ENCODE data around the gene PYDC2.

The PYDC2 gene

DNA sequence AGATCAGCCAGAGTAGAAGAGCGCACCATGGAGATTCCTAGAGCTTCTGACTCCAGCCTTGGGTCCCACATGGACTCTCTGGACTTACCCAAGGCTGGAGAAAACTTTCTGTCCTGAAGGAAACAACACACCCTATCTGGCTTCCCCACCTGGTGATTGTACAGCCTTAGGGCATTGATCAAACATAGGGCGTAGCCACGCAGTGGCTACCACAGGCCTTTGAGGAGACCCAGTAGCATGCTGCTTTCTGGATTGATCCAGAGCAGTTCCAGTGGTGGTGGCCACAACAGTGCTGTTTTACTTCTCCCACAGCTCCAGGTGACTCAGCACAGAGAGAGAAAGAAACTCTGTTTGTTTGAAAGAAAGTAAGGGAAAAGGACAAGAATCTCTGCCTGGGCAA is 23.5 kb downstream of the PYDC2 start:
- DNase-seq (ENCODE audit: low read depth), result no peak
- H3K4me3 ChIP-seq (ENCODE audit: low read depth, low read length), result no peak overlapping the region
- TF ChIP-seq, protein P1, sequence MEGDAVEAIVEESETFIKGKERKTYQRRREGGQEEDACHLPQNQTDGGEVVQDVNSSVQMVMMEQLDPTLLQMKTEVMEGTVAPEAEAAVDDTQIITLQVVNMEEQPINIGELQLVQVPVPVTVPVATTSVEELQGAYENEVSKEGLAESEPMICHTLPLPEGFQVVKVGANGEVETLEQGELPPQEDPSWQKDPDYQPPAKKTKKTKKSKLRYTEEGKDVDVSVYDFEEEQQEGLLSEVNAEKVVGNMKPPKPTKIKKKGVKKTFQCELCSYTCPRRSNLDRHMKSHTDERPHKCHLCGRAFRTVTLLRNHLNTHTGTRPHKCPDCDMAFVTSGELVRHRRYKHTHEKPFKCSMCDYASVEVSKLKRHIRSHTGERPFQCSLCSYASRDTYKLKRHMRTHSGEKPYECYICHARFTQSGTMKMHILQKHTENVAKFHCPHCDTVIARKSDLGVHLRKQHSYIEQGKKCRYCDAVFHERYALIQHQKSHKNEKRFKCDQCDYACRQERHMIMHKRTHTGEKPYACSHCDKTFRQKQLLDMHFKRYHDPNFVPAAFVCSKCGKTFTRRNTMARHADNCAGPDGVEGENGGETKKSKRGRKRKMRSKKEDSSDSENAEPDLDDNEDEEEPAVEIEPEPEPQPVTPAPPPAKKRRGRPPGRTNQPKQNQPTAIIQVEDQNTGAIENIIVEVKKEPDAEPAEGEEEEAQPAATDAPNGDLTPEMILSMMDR (IDR thresholded peaks at IDR 0.05; ENCODE audit: control insufficient read depth, extremely low read depth, insufficient read depth), result no peak

GRCh38 chr3:191492601-191493000 is 31.6 kb downstream of the PYDC2 start:
- no peak overlapping the region for H3K4me3 ChIP-seq (ENCODE audit: low read depth, low read length)
- TF ChIP-seq, protein P1 (IDR thresholded peaks at IDR 0.05; ENCODE audit: control insufficient read depth, extremely low read depth, insufficient read depth), result no peak
- DNase-seq (ENCODE audit: low read depth), result no peak

DNA sequence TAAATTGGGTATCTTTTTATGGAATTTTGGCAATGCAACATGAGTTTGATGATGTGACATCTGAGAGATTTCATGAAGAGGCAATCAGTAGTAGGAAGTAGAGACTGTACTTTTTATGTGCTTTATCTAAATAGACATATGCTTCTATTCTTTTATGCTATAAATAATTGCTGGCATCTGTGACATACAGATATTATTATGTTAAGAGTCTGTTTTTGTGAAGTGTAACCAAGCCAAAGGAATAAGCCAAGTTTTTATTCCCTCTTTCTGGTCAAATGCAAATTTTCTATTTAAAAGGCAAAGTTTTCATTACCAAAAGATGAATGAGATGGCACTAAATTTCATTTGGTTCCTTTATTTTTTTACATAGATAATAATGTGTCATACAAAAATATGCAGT is 32.4 kb downstream of the PYDC2 start:
- no peak overlapping the region for H3K4me3 ChIP-seq (ENCODE audit: low read depth, low read length)
- TF ChIP-seq, protein P1 (IDR thresholded peaks at IDR 0.05; ENCODE audit: control insufficient read depth, extremely low read depth, insufficient read depth), result no peak
- no peak for DNase-seq (ENCODE audit: low read depth)

DNA sequence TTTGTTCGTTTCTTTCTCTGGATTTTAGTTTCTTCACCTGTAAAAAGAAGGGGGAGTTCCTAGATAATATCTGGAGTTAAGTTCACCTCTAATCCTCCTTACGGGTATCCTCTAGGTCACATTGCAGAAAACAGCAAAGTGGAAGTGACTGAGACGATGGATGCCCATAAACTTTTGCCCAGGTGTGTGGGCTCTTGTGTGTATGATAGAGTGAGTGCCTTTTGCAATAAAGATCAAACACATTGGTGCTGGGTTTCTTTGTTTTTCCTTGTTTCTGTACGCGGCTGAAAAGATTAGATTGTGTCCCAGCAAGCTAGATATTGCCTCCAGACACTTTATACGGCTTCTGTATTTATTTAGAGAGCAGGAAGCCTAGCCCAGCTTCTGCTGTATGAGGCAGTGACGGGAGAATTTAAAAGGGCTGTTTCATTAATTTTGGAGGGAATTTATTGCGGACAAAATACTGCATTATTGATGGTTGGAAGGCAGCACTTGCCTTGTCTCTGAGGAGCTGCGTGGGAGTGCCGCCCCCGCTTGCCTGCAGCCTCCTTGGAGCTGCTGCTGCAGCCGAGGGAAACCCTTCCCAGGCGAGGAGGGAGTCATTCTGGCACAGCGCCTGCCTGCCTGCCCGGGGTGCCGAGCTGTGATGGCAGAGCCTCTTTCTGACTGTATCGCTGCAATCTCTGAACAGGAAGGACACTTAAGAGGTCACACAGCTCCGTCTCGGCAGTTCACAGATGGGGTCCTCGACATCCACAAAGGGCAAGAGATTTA is 38.5 kb downstream of the PYDC2 start:
- DNase-seq (ENCODE audit: low read depth), result no peak
- H3K4me3 ChIP-seq (ENCODE audit: low read depth, low read length), result no peak overlapping the region
- TF ChIP-seq, protein P1 (IDR thresholded peaks at IDR 0.05; ENCODE audit: control insufficient read depth, extremely low read depth, insufficient read depth), result no peak

- DNase-seq (ENCODE audit: low read depth), result no peak
- no peak overlapping the region for H3K4me3 ChIP-seq (ENCODE audit: low read depth, low read length)
- TF ChIP-seq, protein P1 (IDR thresholded peaks at IDR 0.05; ENCODE audit: control insufficient read depth, extremely low read depth, insufficient read depth), result no peak
These were observed 39.9 kb downstream of the PYDC2 start for GRCh38 chr3:191500892-191501291.

DNA sequence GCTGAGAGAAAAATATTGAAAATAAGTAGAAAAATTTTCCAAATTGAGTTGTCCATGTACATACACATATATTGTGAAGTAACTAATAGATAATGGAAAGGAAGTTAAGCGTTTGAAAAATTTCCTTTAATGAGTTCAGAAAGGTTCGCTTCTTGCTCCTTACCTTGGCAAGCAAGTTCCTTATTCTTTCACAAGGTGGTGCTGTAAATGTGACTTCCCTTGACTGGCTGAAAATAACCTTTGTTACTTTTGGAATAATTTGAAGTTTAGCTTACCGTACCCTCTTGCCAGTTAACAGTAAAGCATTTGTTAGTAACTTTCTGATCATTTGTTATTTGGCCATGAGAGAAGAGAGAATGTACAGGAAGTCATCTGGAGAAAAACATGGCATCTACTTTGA is 41.6 kb downstream of the PYDC2 start:
- peak; percentile 3 for DNase-seq (ENCODE audit: low read depth)
- H3K4me3 ChIP-seq (ENCODE audit: low read depth, low read length), result no peak overlapping the region
- TF ChIP-seq, protein P1 (IDR thresholded peaks at IDR 0.05; ENCODE audit: control insufficient read depth, extremely low read depth, insufficient read depth), result peak; percentile 70

DNA sequence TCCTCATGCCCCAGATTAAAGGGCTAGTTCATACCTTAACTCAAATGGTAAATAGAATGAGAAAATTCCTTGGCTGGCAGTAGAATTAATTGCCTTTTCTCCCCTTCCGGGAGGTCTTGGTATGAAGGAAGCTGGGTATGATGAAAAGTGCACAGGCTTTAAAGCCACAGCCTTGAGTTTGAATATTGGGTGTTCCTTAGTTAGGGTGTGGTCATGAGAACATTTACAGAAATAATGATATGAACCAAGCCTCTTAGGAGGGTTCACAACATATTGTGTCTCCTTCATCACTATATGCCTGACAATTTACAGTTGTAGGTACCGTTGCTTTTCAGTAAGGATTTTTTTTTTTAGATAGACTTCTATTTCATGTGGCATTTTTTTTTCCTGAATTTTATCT is 48.1 kb downstream of the PYDC2 start:
- no peak overlapping the region for H3K4me3 ChIP-seq (ENCODE audit: low read depth, low read length)
- TF ChIP-seq, protein P1 (IDR thresholded peaks at IDR 0.05; ENCODE audit: control insufficient read depth, extremely low read depth, insufficient read depth), result no peak
- DNase-seq (ENCODE audit: low read depth), result no peak
